Astrocyte of the cerebellum (primary cell): ENCODE measurements around the gene MAPK14.

ENCODE experiments used
- DNase-seq: peaks from one replicate; pipeline ENCODE4 v3.0.0-alpha.2; 2011; ENCODE audit warnings: low read depth
- H3K4me3 ChIP-seq: 2 replicates; pipeline ENCODE4 v1.5.1; 2011; ENCODE audit warnings: mild to moderate bottlenecking, low read depth, low read length, moderate library complexity
- in situ Hi-C: cut with HindIII; loops from 2 replicates; pipeline ENCODE4 v1.10.0; 2017; ENCODE audit warnings: low sequenced_read_pairs
- TF ChIP-seq, protein P1 (sequence below): IDR thresholded peaks from 2 replicates; pipeline ENCODE4 v1.5.1; 2012; ENCODE audit warnings: low read length, low read depth, moderate library complexity, mild to moderate bottlenecking; ENCODE audit errors: missing control alignments

MAPK14 gene

GRCh38 chr6:36066817-36067216 is 39.2 kb downstream of the MAPK14 start:
- no peak overlapping the region for H3K4me3 ChIP-seq
- DNase-seq = no peak
- TF ChIP-seq, protein P1, sequence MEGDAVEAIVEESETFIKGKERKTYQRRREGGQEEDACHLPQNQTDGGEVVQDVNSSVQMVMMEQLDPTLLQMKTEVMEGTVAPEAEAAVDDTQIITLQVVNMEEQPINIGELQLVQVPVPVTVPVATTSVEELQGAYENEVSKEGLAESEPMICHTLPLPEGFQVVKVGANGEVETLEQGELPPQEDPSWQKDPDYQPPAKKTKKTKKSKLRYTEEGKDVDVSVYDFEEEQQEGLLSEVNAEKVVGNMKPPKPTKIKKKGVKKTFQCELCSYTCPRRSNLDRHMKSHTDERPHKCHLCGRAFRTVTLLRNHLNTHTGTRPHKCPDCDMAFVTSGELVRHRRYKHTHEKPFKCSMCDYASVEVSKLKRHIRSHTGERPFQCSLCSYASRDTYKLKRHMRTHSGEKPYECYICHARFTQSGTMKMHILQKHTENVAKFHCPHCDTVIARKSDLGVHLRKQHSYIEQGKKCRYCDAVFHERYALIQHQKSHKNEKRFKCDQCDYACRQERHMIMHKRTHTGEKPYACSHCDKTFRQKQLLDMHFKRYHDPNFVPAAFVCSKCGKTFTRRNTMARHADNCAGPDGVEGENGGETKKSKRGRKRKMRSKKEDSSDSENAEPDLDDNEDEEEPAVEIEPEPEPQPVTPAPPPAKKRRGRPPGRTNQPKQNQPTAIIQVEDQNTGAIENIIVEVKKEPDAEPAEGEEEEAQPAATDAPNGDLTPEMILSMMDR = no peak
- in situ Hi-C loops = no loop called here

DNA sequence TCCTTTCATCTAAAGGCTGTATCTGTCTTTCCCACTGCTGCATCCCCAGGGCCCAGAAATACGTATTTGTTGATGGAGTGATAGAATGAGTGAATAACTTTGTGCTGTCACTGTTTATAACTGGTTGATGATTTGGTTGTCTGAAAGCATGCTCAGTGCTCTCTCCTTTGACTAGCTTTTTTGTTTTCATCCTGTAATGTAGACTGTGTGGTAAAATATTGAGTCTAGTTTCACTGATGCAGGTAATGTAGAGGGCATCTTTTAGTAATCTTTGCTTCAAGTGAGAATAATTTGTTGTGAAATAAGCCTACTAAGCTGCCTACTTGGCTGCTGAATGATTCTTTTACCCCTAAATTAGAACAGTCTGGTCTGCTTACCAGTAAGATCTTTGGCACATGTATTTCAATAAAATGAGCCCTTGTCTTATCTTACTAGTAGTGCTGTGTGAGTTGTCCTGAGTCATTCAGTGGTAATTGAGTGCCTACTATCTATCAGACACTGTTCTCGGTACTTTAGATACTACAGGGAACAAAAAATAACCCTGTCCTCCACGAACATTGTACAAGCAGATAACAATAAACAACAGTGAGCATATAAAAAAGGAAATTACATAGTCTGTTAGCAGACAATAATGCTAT is 39.9 kb downstream of the MAPK14 start:
- in situ Hi-C loops = no loop called here
- H3K4me3 ChIP-seq = no peak overlapping the region
- no peak for DNase-seq
- TF ChIP-seq, protein P1 = no peak

- H3K4me3 ChIP-seq = no peak overlapping the region
- no peak for DNase-seq
- in situ Hi-C loops = no loop called here
- TF ChIP-seq, protein P1 = no peak
Observed at GRCh38 chr6:36068012-36068392, 40.4 kb downstream of the MAPK14 start.

GRCh38 chr6:36068586-36068985 is 41.0 kb downstream of the MAPK14 start:
- no peak overlapping the region for H3K4me3 ChIP-seq
- DNase-seq = no peak
- in situ Hi-C loops = no loop called here
- TF ChIP-seq, protein P1 = no peak

- H3K4me3 ChIP-seq = no peak overlapping the region
- TF ChIP-seq, protein P1 = no peak
- DNase-seq = no peak
- in situ Hi-C loops = no loop called here
Observed at GRCh38 chr6:36069573-36069972, 42.0 kb downstream of the MAPK14 start.

GRCh38 chr6:36070252-36070651 is 42.6 kb downstream of the MAPK14 start:
- no peak for DNase-seq
- no peak overlapping the region for H3K4me3 ChIP-seq
- TF ChIP-seq, protein P1 = no peak
- in situ Hi-C loops = no loop called here
